Endodermal cell (in vitro differentiated cells): ENCODE results near the gene MIGA2. TPM values are rescaled to one million over a fixed set of nuclear protein-coding genes. Genes with fewer than 3 reads are reported as not detected.
"Not testable (repeated sequence)": the region's sequence is repeated elsewhere in the genome, so short reads cannot be mapped to it uniquely, and the experiment has no call there.

ENCODE experiments used
- DNase-seq: peaks from one replicate; pipeline ENCODE4 v3.0.0-alpha.2; 2017
- H3K27ac ChIP-seq: 2 replicates; pipeline ENCODE4 v1.5.1; 2013; ENCODE audit warnings: mild to moderate bottlenecking, low read depth, low read length, moderate library complexity
- H3K27me3 ChIP-seq: 2 replicates; pipeline ENCODE4 v1.6.1; 2013; ENCODE audit warnings: mild to moderate bottlenecking, low read length, moderate library complexity; ENCODE audit not compliant: insufficient read depth, control insufficient read depth, poor library complexity, severe bottlenecking
- H3K36me3 ChIP-seq: 2 replicates; pipeline ENCODE4 v1.7.0; 2013; ENCODE audit warnings: mild to moderate bottlenecking, low read length, moderate library complexity; ENCODE audit not compliant: control insufficient read depth, insufficient read depth
- H3K4me1 ChIP-seq: one replicate; pipeline ENCODE4 v1.7.0; 2013; ENCODE audit warnings: low read length; ENCODE audit not compliant: control insufficient read depth, insufficient read depth
- H3K4me3 ChIP-seq: 2 replicates; pipeline ENCODE4 v1.5.1; 2013; ENCODE audit warnings: mild to moderate bottlenecking, low read length, moderate library complexity
- H3K9ac ChIP-seq: 2 replicates; pipeline ENCODE4 v1.6.1; 2013; ENCODE audit warnings: mild to moderate bottlenecking, low read length, moderate library complexity; ENCODE audit not compliant: poor library complexity, severe bottlenecking; ENCODE audit errors: extremely low read depth
- H3K9me3 ChIP-seq: 2 replicates; pipeline ENCODE4 v1.6.1; 2013; ENCODE audit warnings: mild to moderate bottlenecking, low read length, moderate library complexity; ENCODE audit not compliant: control insufficient read depth
- H3K27ac Mint-ChIP-seq: 2 replicates; pipeline ENCODE4 v1.8.0; 2020; ENCODE audit warnings: mixed read lengths
- H3K27me3 Mint-ChIP-seq: 2 replicates; pipeline ENCODE4 v1.8.0; 2021; ENCODE audit warnings: mild to moderate bottlenecking, mixed read lengths; ENCODE audit not compliant: insufficient read depth
- H3K36me3 Mint-ChIP-seq: 2 replicates; pipeline ENCODE4 v1.8.0; 2020; ENCODE audit warnings: low read depth, mixed read lengths
- H3K4me1 Mint-ChIP-seq: 2 replicates; pipeline ENCODE4 v1.8.0; 2020; ENCODE audit warnings: mixed read lengths
- H3K4me3 Mint-ChIP-seq: 2 replicates; pipeline ENCODE4 v1.8.0; 2020; ENCODE audit warnings: mild to moderate bottlenecking, moderate library complexity, mixed read lengths
- H3K9me3 Mint-ChIP-seq: 2 replicates; pipeline ENCODE4 v1.8.0; 2020; ENCODE audit warnings: mild to moderate bottlenecking, mixed read lengths
- CTCF ChIP-seq: fragments of 200-600 bp; sonication (generic); conservative IDR thresholded peaks from 2 replicates; pipeline ENCODE4 v1.5.0; 2021; ENCODE audit warnings: antibody characterized with exemption, mild to moderate bottlenecking
- WGBS, 2 experiments: methylation state at CpG; one replicate each; pipeline versions ENCODE4 v1.1.5 to v1.1.7; 2013; ENCODE audit warnings: missing lambda C conversion rate in 2 of 2, mixed read lengths in 1 of 2; ENCODE audit not compliant: insufficient coverage in 1 of 2, insufficient read length in 1 of 2; 5-methylcytosine and 5-hydroxymethylcytosine counted together
- total RNA-seq, 2 donors: library from RNA; stranded (reverse); fragmentation: NEBNext Ultra II Directional in 1 of 2; extraction: Animal tissue kit (Norgen Biotek cat#: 25700) in 1 of 2; gene quantifications; 2 replicates in 1 of 2; 3 replicates in 1 of 2; pipeline ENCODE4 v1.2.1, GENCODE V29; 2021

Gene MIGA2
- total RNA-seq, 2 donors from 2014 or later: 41.4 to 41.5 TPM

GRCh38 chr9:129109952-129110739, 73.7 kb downstream of the MIGA2 start:
- Mint-ChIP-seq H3K4me1 (peaks cover 17% of the 10 kb centered on the region), H3K4me3 (peak overlapping the region; percentile 94), H3K9me3 (no peaks in the 10 kb centered on the region), H3K27ac (no peak overlapping the region), H3K27me3 (peaks cover 24% of the 10 kb centered on the region), H3K36me3 (peaks cover 3% of the 10 kb centered on the region)
- no peaks in the 10 kb centered on the region for H3K4me1 ChIP-seq
- TF ChIP-seq CTCF: no peak
- DNase-seq: no peak
- H3K4me3 ChIP-seq: peak overlapping the region; percentile 98
- no peaks in the 10 kb centered on the region for H3K9me3 ChIP-seq
- H3K36me3 ChIP-seq: no peaks in the 10 kb centered on the region
- H3K9ac ChIP-seq: peak overlapping the region; percentile 47
- 7 to 9% methylated on average over 38 to 64 of the region's 64 CpGs for WGBS, 2 experiments
- H3K27ac ChIP-seq: no peak overlapping the region
- peaks cover 8% of the 10 kb centered on the region for H3K27me3 ChIP-seq

- peak within 1 kb of the TSS; percentile 98 for H3K27ac Mint-ChIP-seq
- Histone ChIP-seq H3K27me3 (peaks cover 8% of the 10 kb centered on the region), H3K9me3 (no peaks in the 10 kb centered on the region), H3K4me1 (no peaks in the 10 kb centered on the region), H3K4me3 (peak within 1 kb of the TSS; percentile 98), H3K9ac (peak within 1 kb of the TSS; percentile 78), H3K27ac (peak within 1 kb of the TSS; percentile 94), H3K36me3 (no peaks in the 10 kb centered on the region)
- peak; percentile 99 for DNase-seq
- H3K27me3 Mint-ChIP-seq: peaks cover 24% of the 10 kb centered on the region
- H3K36me3 Mint-ChIP-seq: peaks cover 3% of the 10 kb centered on the region
- no peak for TF ChIP-seq CTCF
- H3K4me1 Mint-ChIP-seq: peaks cover 17% of the 10 kb centered on the region
- 0% methylated on average over 23 to 75 of the region's 77 CpGs for WGBS, 2 experiments
- peak within 1 kb of the TSS; percentile 94 for H3K4me3 Mint-ChIP-seq
- H3K9me3 Mint-ChIP-seq: no peaks in the 10 kb centered on the region
Observed at GRCh38 chr9:129110740-129111527, 74.5 kb downstream of the MIGA2 start, which contains the start of the genes CRAT and PTPA. Gene CRAT (minus strand): TSS chr9:129110793. CDS start chr9:129110509, 284 bp downstream. Gene PTPA (plus strand): TSS chr9:129111415. CDS start chr9:129111601, 186 bp downstream.

- peak overlapping the region; percentile 78 for H3K9ac ChIP-seq
- Mint-ChIP-seq H3K27me3 (peaks cover 24% of the 10 kb centered on the region), H3K4me1 (peaks cover 17% of the 10 kb centered on the region), H3K9me3 (no peaks in the 10 kb centered on the region), H3K4me3 (peak overlapping the region; percentile 94), H3K27ac (peak overlapping the region; percentile 98), H3K36me3 (peaks cover 1% of the 10 kb centered on the region)
- H3K27ac ChIP-seq: peak overlapping the region; percentile 94
- peak overlapping the region; percentile 98 for H3K4me3 ChIP-seq
- no peaks in the 10 kb centered on the region for H3K4me1 ChIP-seq
- DNase-seq: peak; percentile 77
- no peaks in the 10 kb centered on the region for H3K36me3 ChIP-seq
- TF ChIP-seq CTCF: no peak
- H3K27me3 ChIP-seq: peaks cover 8% of the 10 kb centered on the region
- no peaks in the 10 kb centered on the region for H3K9me3 ChIP-seq
- 0% methylated on average over 2 to 37 of the region's 37 CpGs for WGBS, 2 experiments
Observed at GRCh38 chr9:129111528-129112151, 75.2 kb downstream of the MIGA2 start.

- not testable (repeated sequence) for DNase-seq, H3K36me3 Mint-ChIP-seq, H3K27ac ChIP-seq, H3K27ac Mint-ChIP-seq, H3K9me3 ChIP-seq, H3K4me1 ChIP-seq, H3K27me3 ChIP-seq, H3K36me3 ChIP-seq, H3K9me3 Mint-ChIP-seq
- peaks cover 22% of the 10 kb centered on the region for H3K27me3 Mint-ChIP-seq
- peak overlapping the region; percentile 98 for H3K4me3 ChIP-seq
- peak overlapping the region; percentile 94 for H3K4me3 Mint-ChIP-seq
- H3K9ac ChIP-seq: peak overlapping the region; percentile 78
- peaks cover 17% of the 10 kb centered on the region for H3K4me1 Mint-ChIP-seq
- 95 to 97% methylated on average over 9 to 17 of the region's 17 CpGs for WGBS, 2 experiments
Observed at GRCh38 chr9:129112526-129112925, 76.1 kb downstream of the MIGA2 start.
